IPS-18c (cell line): ENCODE data around the gene SPNS1.
"Not testable (repeated sequence)": the region's sequence is repeated elsewhere in the genome, so short reads cannot be mapped to it uniquely, and the experiment has no call there.

ENCODE experiments used
- H3K4me3 ChIP-seq: 2 replicates; pipeline ENCODE4 v1.7.0; 2013; ENCODE audit warnings: low read depth, mild to moderate bottlenecking, low read length, moderate library complexity; ENCODE audit not compliant: insufficient read depth
- H3K9me3 ChIP-seq: one replicate; pipeline ENCODE4 v1.6.1; 2013; ENCODE audit warnings: mild to moderate bottlenecking, low read length, moderate library complexity; ENCODE audit not compliant: control insufficient read depth, insufficient read depth

The SPNS1 gene

GRCh38 chr16:28984091-28984490, 9.5 kb downstream of the SPNS1 start:
- Histone ChIP-seq H3K4me3 (no peak overlapping the region), H3K9me3 (peaks cover 9% of the 10 kb centered on the region)

GRCh38 chr16:28984619-28985135, 10.1 kb downstream of the SPNS1 start, which contains the start of gene LAT:
TSS of gene LAT (plus strand) at chr16:28985052. CDS start at chr16:28985418, 366 bp downstream.
- Histone ChIP-seq H3K9me3 (peaks cover 9% of the 10 kb centered on the region), H3K4me3 (no peak within 1 kb of the TSS)

- H3K9me3 ChIP-seq = peaks cover 9% of the 10 kb centered on the region
- no peak overlapping the region for H3K4me3 ChIP-seq
These were observed 10.8 kb downstream of the SPNS1 start for GRCh38 chr16:28985211-28986041.

- Histone ChIP-seq H3K4me3 (no peak overlapping the region), H3K9me3 (peaks cover 6% of the 10 kb centered on the region)
These were observed 11.5 kb downstream of the SPNS1 start for GRCh38 chr16:28986046-28986445.

- H3K4me3 ChIP-seq = no peak overlapping the region
These were observed 11.9 kb downstream of the SPNS1 start for GRCh38 chr16:28986492-28986891.

GRCh38 chr16:28987170-28987853, 12.7 kb downstream of the SPNS1 start:
- Histone ChIP-seq H3K9me3 (peaks cover 2% of the 10 kb centered on the region), H3K4me3 (no peak overlapping the region)

More at GRCh38 chr16:28986492-28986891, 11.9 kb downstream of the SPNS1 start:
- peaks cover 3% of the 10 kb centered on the region for H3K9me3 ChIP-seq

- Histone ChIP-seq H3K4me3 (no peak overlapping the region), H3K9me3 (no peaks in the 10 kb centered on the region)
These were observed 14.8 kb downstream of the SPNS1 start for GRCh38 chr16:28989363-28989762.

GRCh38 chr16:28990375-28991040, 15.9 kb downstream of the SPNS1 start:
- no peaks in the 10 kb centered on the region for H3K9me3 ChIP-seq

GRCh38 chr16:28991687-28992086, 17.1 kb downstream of the SPNS1 start:
- H3K4me3 ChIP-seq = no peak overlapping the region
- H3K9me3 ChIP-seq = no peaks in the 10 kb centered on the region

More at GRCh38 chr16:28990375-28991040, 15.9 kb downstream of the SPNS1 start:
- H3K4me3 ChIP-seq = no peak overlapping the region

- H3K9me3 ChIP-seq = no peaks in the 10 kb centered on the region
- no peak overlapping the region for H3K4me3 ChIP-seq
These were observed 17.9 kb downstream of the SPNS1 start for GRCh38 chr16:28992496-28992895.

- H3K4me3 ChIP-seq = no peak overlapping the region
- no peaks in the 10 kb centered on the region for H3K9me3 ChIP-seq
These were observed 24.3 kb downstream of the SPNS1 start for GRCh38 chr16:28998837-28999236.

- Histone ChIP-seq H3K4me3 (no peak overlapping the region), H3K9me3 (no peaks in the 10 kb centered on the region)
These were observed 25.0 kb downstream of the SPNS1 start for GRCh38 chr16:28999577-28999976.

GRCh38 chr16:29000019-29000418, 25.4 kb downstream of the SPNS1 start:
- H3K4me3 ChIP-seq = no peak overlapping the region
- no peaks in the 10 kb centered on the region for H3K9me3 ChIP-seq

- H3K4me3 ChIP-seq, H3K9me3 ChIP-seq: not testable (repeated sequence)
These were observed 30.0 kb downstream of the SPNS1 start for GRCh38 chr16:29004496-29005139.

GRCh38 chr16:29007730-29008593, 33.4 kb downstream of the SPNS1 start:
- Histone ChIP-seq H3K9me3 (no peaks in the 10 kb centered on the region), H3K4me3 (no peak overlapping the region)

GRCh38 chr16:29009050-29009837, 34.7 kb downstream of the SPNS1 start:
- Histone ChIP-seq H3K9me3 (no peaks in the 10 kb centered on the region), H3K4me3 (no peak overlapping the region)
